Activated naive CD8-positive, alpha-beta T cell treated with anti-CD3 and anti-CD28 coated beads for 36 hours (primary cell): ENCODE results near the gene RAB22A. TPM values are rescaled to one million over a fixed set of nuclear protein-coding genes. Genes with fewer than 3 reads are reported as not detected.
A peak's percentile ranks its signal among the peaks of the same experiment; 100 is the strongest.

Experiments
- DNase-seq: peaks from one replicate; pipeline ENCODE4 v3.0.0; 2021
- H3K27ac Mint-ChIP-seq: one replicate; pipeline ENCODE4 v1.8.0; 2022; ENCODE audit warnings: mild to moderate bottlenecking, moderate library complexity, mixed read lengths
- H3K27me3 Mint-ChIP-seq: one replicate; pipeline ENCODE4 v1.8.0; 2022; ENCODE audit warnings: mild to moderate bottlenecking, mixed read lengths
- H3K36me3 Mint-ChIP-seq: one replicate; pipeline ENCODE4 v1.8.0; 2021; ENCODE audit warnings: mild to moderate bottlenecking, mixed read lengths
- H3K4me1 Mint-ChIP-seq: one replicate; pipeline ENCODE4 v1.8.0; 2021; ENCODE audit warnings: mixed read lengths
- H3K4me3 Mint-ChIP-seq: one replicate; pipeline ENCODE4 v1.8.0; 2022; ENCODE audit warnings: mild to moderate bottlenecking, moderate library complexity, mixed read lengths
- H3K9me3 Mint-ChIP-seq: one replicate; pipeline ENCODE4 v1.8.0; 2022; ENCODE audit warnings: mixed read lengths
- total RNA-seq, 2 experiments: library from RNA; stranded (reverse); gene quantifications; one replicate each; pipeline ENCODE4 v1.2.3, GENCODE V29; 2021

Gene RAB22A
- total RNA-seq, result 10 to 100 TPM; 12.8 to 13.9 TPM

GRCh38 chr20:58309591-58310290, at the start of gene RAB22A:
Gene RAB22A, plus strand, starts transcription at chr20:58309715. Its CDS starts 262 bp downstream, at chr20:58309977.
- Mint-ChIP-seq H3K27ac (peak within 1 kb of the TSS; percentile 92), H3K36me3 (peaks cover 22% of the 10 kb centered on the region), H3K9me3 (no peaks in the 10 kb centered on the region), H3K4me1 (peaks cover 56% of the 10 kb centered on the region), H3K4me3 (peak within 1 kb of the TSS; percentile 93), H3K27me3 (no peaks in the 10 kb centered on the region)
- peak; percentile 86 for DNase-seq

GRCh38 chr20:58260006-58260405, 49.5 kb upstream of the RAB22A start:
- peaks cover 14% of the 10 kb centered on the region for H3K4me1 Mint-ChIP-seq

GRCh38 chr20:58261660-58262059, 47.9 kb upstream of the RAB22A start:
- H3K27ac Mint-ChIP-seq, result no peak overlapping the region
- peaks cover 1% of the 10 kb centered on the region for H3K9me3 Mint-ChIP-seq
- no peak overlapping the region for H3K4me3 Mint-ChIP-seq
- H3K27me3 Mint-ChIP-seq, result no peaks in the 10 kb centered on the region
- peaks cover 15% of the 10 kb centered on the region for H3K36me3 Mint-ChIP-seq
- H3K4me1 Mint-ChIP-seq, result peaks cover 11% of the 10 kb centered on the region
- DNase-seq, result no peak

More at GRCh38 chr20:58260006-58260405, 49.5 kb upstream of the RAB22A start:
- no peak overlapping the region for H3K4me3 Mint-ChIP-seq
- H3K9me3 Mint-ChIP-seq, result peaks cover 1% of the 10 kb centered on the region
- peaks cover 14% of the 10 kb centered on the region for H3K36me3 Mint-ChIP-seq
- DNase-seq, result no peak
- H3K27ac Mint-ChIP-seq, result no peak overlapping the region
- no peaks in the 10 kb centered on the region for H3K27me3 Mint-ChIP-seq

GRCh38 chr20:58264271-58264670, 45.2 kb upstream of the RAB22A start:
- peaks cover 24% of the 10 kb centered on the region for H3K36me3 Mint-ChIP-seq

GRCh38 chr20:58267389-58268215, 41.9 kb upstream of the RAB22A start:
- Mint-ChIP-seq H3K4me3 (no peak overlapping the region), H3K27ac (no peak overlapping the region), H3K27me3 (no peaks in the 10 kb centered on the region), H3K9me3 (no peaks in the 10 kb centered on the region), H3K4me1 (peaks cover 38% of the 10 kb centered on the region), H3K36me3 (peaks cover 34% of the 10 kb centered on the region)
- no peak for DNase-seq

More at GRCh38 chr20:58264271-58264670, 45.2 kb upstream of the RAB22A start:
- no peaks in the 10 kb centered on the region for H3K9me3 Mint-ChIP-seq
- no peak overlapping the region for H3K4me3 Mint-ChIP-seq
- peaks cover 25% of the 10 kb centered on the region for H3K4me1 Mint-ChIP-seq
- H3K27ac Mint-ChIP-seq, result no peak overlapping the region
- no peak for DNase-seq
- H3K27me3 Mint-ChIP-seq, result no peaks in the 10 kb centered on the region

- peaks cover 38% of the 10 kb centered on the region for H3K4me1 Mint-ChIP-seq
- no peak for DNase-seq
- H3K9me3 Mint-ChIP-seq, result no peaks in the 10 kb centered on the region
- H3K4me3 Mint-ChIP-seq, result no peak overlapping the region
- H3K36me3 Mint-ChIP-seq, result peaks cover 34% of the 10 kb centered on the region
- H3K27me3 Mint-ChIP-seq, result no peaks in the 10 kb centered on the region
- H3K27ac Mint-ChIP-seq, result peak overlapping the region; percentile 43
These were observed 41.1 kb upstream of the RAB22A start for GRCh38 chr20:58268421-58268821.

- Mint-ChIP-seq H3K27me3 (no peaks in the 10 kb centered on the region), H3K4me3 (peak overlapping the region; percentile 32), H3K4me1 (peaks cover 38% of the 10 kb centered on the region), H3K9me3 (no peaks in the 10 kb centered on the region), H3K27ac (peak overlapping the region; percentile 43), H3K36me3 (peaks cover 37% of the 10 kb centered on the region)
- no peak for DNase-seq
These were observed 40.4 kb upstream of the RAB22A start for GRCh38 chr20:58268936-58269619.

GRCh38 chr20:58271606-58272351, 37.7 kb upstream of the RAB22A start:
- Mint-ChIP-seq H3K27me3 (no peaks in the 10 kb centered on the region), H3K4me1 (peaks cover 38% of the 10 kb centered on the region), H3K36me3 (peaks cover 45% of the 10 kb centered on the region), H3K4me3 (no peak overlapping the region), H3K27ac (no peak overlapping the region), H3K9me3 (no peaks in the 10 kb centered on the region)
- no peak for DNase-seq

- no peaks in the 10 kb centered on the region for H3K27me3 Mint-ChIP-seq
- no peak overlapping the region for H3K4me3 Mint-ChIP-seq
- peaks cover 18% of the 10 kb centered on the region for H3K4me1 Mint-ChIP-seq
- H3K27ac Mint-ChIP-seq, result no peak overlapping the region
- H3K36me3 Mint-ChIP-seq, result peaks cover 23% of the 10 kb centered on the region
- DNase-seq, result no peak
- H3K9me3 Mint-ChIP-seq, result no peaks in the 10 kb centered on the region
These were observed 35.1 kb upstream of the RAB22A start for GRCh38 chr20:58274384-58274783.

GRCh38 chr20:58277107-58277506, 32.4 kb upstream of the RAB22A start:
- Mint-ChIP-seq H3K4me1 (peaks cover 3% of the 10 kb centered on the region), H3K27me3 (no peaks in the 10 kb centered on the region), H3K27ac (no peak overlapping the region), H3K9me3 (no peaks in the 10 kb centered on the region), H3K36me3 (peaks cover 16% of the 10 kb centered on the region), H3K4me3 (no peak overlapping the region)
- DNase-seq, result no peak

GRCh38 chr20:58277578-58278472, 31.7 kb upstream of the RAB22A start:
- H3K4me1 Mint-ChIP-seq, result peaks cover 2% of the 10 kb centered on the region
- no peak overlapping the region for H3K27ac Mint-ChIP-seq
- H3K4me3 Mint-ChIP-seq, result no peak overlapping the region
- H3K9me3 Mint-ChIP-seq, result no peaks in the 10 kb centered on the region
- peaks cover 15% of the 10 kb centered on the region for H3K36me3 Mint-ChIP-seq
- DNase-seq, result no peak
- H3K27me3 Mint-ChIP-seq, result no peaks in the 10 kb centered on the region

- Mint-ChIP-seq H3K36me3 (peaks cover 20% of the 10 kb centered on the region), H3K27ac (no peak overlapping the region), H3K9me3 (no peaks in the 10 kb centered on the region), H3K4me3 (no peak overlapping the region), H3K27me3 (no peaks in the 10 kb centered on the region), H3K4me1 (peaks cover 22% of the 10 kb centered on the region)
- DNase-seq, result no peak
These were observed 22.8 kb upstream of the RAB22A start for GRCh38 chr20:58286729-58287128.

GRCh38 chr20:58287638-58288037, 21.9 kb upstream of the RAB22A start:
- H3K4me3 Mint-ChIP-seq, result no peak overlapping the region
- peaks cover 22% of the 10 kb centered on the region for H3K4me1 Mint-ChIP-seq
- no peak for DNase-seq
- H3K36me3 Mint-ChIP-seq, result peaks cover 20% of the 10 kb centered on the region
- H3K27me3 Mint-ChIP-seq, result no peaks in the 10 kb centered on the region
- H3K27ac Mint-ChIP-seq, result no peak overlapping the region
- no peaks in the 10 kb centered on the region for H3K9me3 Mint-ChIP-seq

GRCh38 chr20:58289143-58289542, 20.4 kb upstream of the RAB22A start:
- H3K27me3 Mint-ChIP-seq, result no peaks in the 10 kb centered on the region
- no peak for DNase-seq
- H3K9me3 Mint-ChIP-seq, result no peaks in the 10 kb centered on the region
- peaks cover 19% of the 10 kb centered on the region for H3K4me1 Mint-ChIP-seq
- H3K27ac Mint-ChIP-seq, result no peak overlapping the region
- no peak overlapping the region for H3K4me3 Mint-ChIP-seq
- H3K36me3 Mint-ChIP-seq, result peaks cover 21% of the 10 kb centered on the region
